GM12892 (cell line): ENCODE measurements around the gene EMC8.

Experiments
- POLR2A ChIP-seq: IDR thresholded peaks from 2 replicates; pipeline ENCODE4 v1.6.1; 2011; ENCODE audit warnings: low read depth, low read length, control low read depth
- POLR2AphosphoS5 ChIP-seq: IDR thresholded peaks from 2 replicates; pipeline ENCODE4 v1.6.1; 2011; ENCODE audit warnings: low read depth, low read length, control low read depth

GRCh38 chr16:85812031-85812807 is 12.9 kb upstream of the EMC8 start:
- TF ChIP-seq POLR2AphosphoS5 (no peak), POLR2A (no peak)
